Measurements from ENCODE around the gene PDE10A.
"Not testable (repeated sequence)": the region's sequence is repeated elsewhere in the genome, so short reads cannot be mapped to it uniquely, and the experiment has no call there.

PDE10A gene

DNA sequence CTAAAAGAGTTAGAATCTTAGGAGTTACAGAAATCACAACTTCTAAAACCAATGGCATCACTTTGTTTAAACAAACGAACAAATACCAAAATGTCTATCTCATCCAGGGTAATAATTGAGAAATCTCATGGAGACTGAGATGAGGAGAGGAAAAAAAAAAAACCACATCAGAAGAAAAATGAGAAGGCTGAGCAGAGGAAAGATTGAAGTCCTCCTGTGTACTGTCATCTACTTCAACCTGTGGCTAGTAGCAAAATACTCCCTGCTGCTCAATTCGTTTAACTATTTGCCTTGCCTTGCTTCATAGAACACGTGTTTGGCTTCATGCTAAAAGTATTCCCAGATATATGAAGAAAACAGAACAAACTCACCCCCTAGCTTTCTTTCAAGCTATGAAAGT is 143.7 kb downstream of the PDE10A start:
- DNase-seq: no peak

DNA sequence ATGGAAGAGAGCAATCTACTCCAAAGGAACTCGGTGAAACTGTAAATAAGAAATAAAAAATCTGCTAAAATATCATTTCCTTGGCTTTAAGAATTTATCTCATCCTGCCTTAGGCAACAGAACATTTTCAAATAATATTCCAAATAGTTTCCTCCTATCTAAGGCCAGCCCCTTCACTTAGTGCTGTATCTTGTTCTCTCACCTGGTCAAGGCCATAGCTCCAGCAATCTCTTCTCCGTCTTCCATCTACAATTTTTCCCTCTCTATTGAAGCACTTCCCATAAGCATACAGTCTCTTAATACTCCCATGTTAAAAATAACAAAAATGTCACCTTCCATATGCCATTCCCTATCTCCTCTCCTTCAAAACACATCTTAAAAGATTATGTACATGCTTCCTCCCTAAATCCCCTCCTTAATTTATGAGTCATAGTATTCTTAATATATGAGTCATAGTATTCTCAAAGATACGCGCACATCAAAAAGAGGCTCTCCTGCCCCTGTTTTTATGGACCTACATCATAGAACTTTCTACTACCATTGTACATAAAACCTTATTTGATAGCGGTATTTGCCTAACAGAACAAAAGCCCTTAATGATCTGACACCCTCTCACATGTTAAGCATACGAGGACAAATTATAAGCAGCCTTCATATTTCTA is 146.9 kb downstream of the PDE10A start:
- DNase-seq: no peak

DNA sequence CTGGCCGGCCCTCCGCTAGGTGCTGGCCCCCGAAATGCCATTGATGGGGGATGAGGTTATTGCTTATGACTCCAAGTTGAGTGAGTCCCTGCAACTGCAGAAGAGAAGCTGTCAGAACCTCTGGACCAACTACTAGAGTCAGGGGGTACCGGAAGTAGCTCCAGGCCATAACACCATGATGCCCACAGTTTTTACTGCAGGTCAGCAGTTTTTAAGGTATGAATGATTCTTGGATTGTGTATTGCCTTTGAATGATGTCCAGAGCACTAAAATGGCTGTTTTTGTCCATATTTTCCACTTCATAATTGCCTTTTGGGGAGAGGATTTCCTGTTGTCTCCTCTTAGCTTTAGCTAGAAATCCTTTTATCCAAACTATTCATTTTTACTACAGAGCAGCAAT is 148.4 kb downstream of the PDE10A start:
- DNase-seq: no peak

DNA sequence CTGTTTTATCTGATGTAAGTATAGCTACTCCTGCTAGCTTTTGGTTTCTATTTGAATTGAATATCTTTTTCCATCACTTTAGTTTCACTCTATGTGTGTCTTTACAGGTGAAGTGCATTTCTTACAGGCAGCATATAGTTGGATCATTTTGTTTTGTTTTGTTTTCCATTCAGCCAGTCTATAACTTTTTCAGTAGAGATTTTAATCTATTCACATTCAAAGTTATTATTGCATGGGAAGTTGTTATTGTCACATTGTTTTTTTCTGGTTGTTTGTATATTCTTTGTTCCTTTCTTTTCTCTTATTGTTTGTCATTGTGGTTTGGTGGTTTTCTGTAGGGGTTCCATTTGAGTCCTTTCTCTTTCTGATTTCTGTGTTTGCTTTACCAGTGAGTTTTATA is 151.2 kb downstream of the PDE10A start:
- no peak for DNase-seq

DNA sequence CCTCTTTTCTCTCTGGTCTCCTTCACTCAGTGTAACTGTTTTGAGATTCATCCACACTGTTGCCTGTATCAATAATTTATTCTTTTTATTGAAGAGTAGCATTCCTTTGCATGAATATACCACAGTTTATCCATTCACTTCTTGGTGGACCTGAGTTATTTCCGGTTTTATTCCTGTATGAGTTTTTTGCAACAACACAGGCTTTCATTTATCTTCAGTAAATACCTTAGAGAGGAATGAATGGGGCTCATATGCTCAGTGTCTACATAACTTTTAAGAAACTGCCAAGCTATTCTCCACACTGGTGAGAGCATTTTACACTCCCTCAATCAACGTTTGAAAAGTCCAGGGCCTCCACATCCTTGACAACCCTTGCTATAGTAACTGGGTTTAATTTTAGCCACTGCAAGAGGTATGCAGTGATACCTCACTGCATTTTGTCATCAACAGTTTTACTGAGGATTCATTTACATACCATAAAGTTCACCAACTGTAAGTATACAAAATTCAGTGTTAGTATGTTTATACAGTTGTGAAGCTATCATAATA is 154.6 kb downstream of the PDE10A start:
- no peak for DNase-seq

DNA sequence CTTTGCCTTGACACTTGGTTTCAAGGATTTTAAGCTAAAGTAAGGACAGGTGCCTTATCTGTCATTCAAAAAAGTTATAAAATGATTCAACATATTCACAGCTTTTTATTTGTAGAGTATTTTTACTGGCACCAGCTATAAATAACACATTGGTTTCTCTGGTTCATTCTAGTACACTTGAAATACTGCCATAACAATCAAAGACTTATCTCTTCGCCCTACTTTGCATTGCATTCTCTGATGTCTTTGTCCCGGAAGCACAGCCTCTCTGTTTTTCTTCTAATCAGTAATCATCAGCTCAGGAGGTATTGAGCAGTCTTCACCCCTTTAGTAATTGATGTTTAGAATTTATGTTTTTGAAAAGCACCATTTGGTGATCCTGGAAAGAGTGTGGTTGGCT is 156.4 kb downstream of the PDE10A start:
- DNase-seq: no peak

DNA sequence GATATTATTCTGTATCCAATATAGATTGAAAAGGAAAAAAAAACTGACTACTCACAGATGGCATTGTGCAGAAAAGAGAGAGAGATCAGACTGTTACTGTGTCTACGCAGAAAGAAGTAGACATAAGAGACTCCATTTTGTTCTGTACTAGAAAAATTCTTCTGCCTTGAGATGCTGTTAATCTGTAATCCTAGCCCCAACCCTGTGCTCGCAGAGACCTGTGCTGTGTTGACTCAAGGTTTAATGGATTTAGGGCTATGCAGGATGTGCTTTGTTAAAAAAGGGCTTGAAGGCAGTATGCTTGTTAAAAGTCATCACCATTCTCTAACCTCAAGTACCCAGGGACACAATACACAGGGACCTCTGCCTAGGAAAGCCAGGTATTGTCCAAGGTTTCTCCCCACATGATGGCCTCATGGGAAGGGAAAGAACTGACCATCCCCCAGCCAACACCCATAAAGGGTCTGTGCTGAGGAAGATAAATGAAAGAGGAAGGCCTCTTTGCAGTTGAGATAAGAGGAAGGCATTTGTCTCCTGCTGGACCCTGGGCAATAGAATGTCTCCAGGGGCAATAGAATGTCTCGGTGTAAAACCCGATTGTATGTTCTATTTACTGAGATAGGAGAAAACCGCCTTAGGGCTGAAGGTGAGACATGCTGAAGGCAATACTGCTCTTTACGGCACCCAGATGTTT is 162.7 kb downstream of the PDE10A start:
- not testable (repeated sequence) for DNase-seq

DNA sequence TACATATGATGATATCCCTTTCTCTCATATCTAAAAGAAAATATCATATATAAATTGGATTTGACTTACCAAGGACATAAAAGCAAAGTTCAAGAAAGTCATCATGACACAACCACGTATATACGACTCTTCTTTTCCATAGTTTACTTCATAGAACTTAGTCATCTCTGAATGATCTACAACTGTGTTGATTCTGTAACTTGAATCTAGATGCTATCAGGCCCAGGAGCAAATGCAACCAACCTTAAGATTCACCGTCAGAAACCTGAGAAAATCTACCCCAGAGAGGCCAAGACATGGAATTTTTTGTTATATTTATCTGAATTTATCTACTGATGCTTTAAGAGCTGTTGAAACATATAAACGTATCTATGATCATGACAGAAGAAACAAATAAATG is 165.6 kb downstream of the PDE10A start:
- DNase-seq: no peak

DNA sequence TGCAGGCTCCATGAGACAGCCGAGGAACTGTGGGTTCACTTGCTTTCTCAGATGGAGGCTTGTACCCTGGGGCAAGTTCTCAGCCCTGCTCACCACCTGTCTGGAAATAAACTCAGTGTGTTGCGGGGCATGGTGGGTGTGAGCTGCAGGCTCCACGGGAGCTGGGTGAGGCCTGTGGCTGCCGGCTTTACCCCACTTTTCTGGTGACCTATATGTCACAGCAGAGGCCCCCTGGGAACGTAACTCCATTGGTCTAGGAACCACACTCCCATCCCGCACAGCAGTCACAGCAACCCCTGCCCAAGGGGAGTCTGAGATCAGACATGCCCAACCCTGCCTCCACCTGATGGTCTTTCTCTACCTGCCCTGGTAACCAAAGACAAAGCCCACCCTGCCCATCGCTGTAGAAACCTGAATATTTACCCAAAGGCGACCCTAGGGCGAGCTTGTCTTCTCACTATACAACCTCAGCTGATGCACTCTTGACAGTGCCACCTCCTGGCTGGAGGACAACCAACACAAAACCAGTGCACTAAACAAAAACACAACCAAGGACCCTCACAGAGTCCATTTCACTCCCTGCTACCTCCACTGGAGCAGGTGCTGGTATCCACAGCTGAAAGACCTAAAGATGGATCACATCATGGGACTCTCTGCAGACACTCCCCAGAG is 174.3 kb downstream of the PDE10A start:
- DNase-seq: no peak

DNA sequence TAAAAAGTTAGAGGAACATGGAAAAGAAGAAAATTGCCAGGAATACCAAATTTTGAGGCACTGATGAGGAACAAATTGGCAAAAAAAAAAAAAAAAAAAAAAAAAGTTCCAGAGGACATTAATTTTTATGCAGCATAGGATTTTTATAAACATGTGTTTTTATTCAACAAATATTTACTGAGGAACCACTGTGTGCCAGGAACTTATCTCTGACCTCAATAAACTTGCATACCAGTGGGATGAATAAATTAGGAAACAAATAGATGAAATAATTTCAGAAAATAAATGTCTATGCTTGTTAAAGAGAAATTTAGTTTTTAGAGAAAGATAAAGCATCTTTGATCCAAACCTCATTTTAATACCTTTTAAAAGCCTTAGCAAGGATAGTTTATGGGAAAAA is 175.1 kb downstream of the PDE10A start:
- no peak for DNase-seq

DNA sequence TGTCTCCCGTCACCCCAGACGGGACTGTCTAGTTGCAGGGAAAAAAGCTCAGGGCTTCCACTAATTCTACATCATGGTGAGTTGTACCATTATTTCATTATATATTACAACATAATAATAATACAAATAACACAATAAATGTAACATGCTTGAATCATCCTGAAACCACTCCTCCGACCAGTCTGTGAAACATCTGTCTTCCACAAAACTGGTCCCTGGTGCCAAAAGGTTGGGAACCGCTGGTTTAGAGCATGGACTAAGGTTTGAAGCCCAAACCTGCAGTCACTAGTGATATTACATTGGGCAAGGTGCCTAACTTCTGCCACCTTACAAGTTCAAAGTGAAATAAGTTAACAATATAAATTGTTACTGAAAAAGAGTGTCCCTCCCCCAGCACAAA is 175.7 kb downstream of the PDE10A start:
- DNase-seq: no peak

DNA sequence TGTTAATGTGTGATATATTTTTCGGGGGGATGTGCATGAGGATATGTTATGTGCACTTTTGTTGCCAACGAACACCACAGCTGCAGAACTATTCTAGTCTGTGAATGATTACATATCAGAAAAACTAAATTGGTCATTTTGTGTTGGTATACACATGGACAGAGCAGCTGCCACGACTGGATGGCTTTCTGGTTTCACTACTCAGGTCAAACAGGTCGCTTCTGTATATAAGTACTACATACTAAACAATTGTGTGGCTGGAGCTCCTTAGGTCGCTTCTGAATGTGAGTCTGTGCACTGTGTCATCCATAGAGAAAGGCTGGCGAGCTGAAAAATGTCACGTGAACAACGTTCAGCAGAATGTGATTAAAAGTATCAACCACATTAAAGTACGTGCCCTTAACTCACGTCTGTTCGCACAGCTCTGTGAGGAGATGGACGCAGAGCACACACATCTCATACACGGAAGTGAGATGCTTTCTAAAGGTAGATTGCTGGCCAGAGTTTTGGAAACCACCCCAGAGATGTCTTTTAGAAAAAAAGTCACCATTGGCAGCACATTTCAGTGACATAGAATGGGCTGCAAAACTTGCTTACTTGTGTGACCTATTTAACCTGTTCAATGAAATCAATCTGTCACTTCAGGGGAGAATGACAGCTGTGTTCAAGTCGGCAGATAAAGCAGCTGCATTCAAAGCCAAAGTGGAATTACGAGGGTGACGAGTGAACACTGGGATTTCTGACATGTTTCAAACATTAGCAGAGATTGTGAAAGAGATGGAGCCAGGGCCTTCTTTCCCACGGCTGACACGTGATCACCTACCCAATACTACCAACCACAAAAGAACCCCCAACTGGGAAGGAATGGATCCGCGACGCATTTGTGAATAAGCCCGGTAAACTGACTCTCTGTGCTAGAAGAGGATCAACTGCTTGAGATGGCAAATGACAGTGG is 176.6 kb downstream of the PDE10A start:
- DNase-seq: no peak

DNA sequence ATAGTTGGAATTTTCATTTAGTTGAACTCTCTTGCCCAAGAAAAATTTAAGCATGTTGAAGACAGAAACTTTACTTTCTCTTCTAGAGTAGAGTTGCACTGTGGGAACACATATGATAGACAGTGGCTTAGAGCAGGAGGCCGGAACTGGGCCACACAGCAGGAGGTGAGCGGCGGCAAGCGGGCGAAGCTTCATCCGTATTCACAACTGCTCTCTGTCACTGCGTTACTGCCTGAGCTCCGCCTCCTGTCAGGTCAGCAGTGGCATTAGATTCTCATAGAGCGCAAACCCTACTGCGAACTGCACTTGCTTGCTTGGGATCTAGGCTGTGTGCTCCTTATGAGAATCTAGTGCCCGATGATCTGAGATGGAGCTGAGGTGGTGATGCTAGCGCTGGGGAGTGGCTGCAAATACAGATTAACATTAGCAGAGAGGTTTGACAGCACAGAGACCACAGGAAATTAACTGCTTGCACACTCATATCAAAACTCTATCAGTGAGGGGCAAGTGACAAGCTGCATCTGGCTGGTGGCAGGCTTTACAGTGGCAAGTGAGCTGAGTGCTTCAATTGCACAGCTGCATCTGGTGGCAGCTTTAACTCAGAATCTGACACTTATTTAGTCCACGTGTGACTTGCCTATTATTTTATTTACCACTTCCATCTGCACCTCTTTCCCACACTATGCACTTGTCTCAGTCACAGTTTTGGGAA is 178.7 kb downstream of the PDE10A start:
- DNase-seq: no peak

DNA sequence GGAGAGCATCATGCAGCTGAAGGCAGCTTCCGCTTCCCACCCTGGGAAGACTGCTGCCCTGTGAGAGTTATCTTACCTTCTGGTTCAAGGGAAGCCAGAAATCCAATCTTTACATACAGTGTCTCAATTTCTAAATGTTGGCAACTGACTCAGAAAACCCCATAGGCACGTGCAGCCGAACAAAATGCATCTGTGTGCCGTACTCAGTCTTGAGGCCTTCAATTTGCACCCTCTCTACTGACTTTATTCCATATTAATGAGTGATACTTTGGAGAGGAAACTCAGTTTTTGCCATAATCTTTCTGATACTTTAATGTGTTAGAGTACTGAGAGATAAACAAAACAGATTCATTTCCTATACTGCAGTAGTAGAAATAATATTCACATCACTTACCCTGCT is 181.1 kb downstream of the PDE10A start:
- no peak for DNase-seq

DNA sequence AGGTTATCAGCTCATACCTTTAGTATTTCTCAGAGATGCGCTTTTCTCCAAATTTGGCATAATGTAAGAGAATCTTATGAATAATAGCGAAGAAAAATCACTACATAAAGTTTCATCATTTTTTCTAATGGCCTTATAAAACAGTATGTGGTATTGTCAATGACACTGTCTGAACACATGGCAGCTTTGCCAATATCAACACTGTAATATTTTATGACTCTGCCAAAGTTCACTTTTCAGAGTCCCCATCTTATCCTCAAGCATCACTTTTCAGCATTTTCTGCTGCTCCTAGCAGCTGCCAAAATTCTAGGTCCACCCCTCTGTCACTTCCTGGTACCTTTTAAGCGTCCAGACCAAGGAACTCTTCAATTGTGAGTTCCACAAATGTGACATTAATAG is 182.1 kb downstream of the PDE10A start:
- no peak for DNase-seq

DNA sequence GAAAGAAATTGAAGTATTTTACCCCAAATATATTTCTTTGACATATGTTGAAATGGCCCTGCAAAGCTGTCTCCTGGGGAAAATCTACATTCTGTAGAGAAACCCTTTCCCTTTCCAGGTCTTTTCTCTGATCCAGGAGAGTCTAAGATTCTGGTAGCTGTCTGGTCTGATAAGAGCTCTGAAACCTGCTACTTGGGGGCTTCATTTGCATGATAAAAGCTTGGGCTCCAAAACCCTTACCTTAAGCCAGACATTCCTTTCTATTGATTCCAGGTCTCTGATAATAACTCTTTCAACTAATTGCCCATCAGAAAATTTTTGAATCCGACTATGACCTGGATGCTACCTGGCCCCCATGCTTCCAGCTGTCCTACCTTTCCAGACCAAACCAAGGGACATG is 184.5 kb downstream of the PDE10A start:
- no peak for DNase-seq

DNA sequence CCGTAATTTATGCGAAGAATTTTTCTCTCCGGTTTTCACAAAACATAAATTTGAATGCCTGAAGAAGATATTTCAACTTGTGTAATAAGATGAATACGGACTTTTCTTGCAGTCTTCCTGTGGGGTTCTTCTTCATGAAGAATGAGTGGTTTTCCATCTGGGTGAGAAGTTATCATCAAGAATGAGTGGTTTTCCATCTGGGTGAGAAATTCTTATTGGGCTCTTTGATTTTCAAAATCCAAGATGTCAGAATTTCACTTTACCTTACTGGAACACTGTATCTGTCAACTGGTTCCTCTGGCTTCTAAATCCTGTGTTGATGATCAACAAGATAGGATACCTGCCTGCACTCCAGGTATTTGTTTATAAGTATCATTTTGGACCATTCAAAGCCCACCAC is 193.6 kb downstream of the PDE10A start:
- no peak for DNase-seq

DNA sequence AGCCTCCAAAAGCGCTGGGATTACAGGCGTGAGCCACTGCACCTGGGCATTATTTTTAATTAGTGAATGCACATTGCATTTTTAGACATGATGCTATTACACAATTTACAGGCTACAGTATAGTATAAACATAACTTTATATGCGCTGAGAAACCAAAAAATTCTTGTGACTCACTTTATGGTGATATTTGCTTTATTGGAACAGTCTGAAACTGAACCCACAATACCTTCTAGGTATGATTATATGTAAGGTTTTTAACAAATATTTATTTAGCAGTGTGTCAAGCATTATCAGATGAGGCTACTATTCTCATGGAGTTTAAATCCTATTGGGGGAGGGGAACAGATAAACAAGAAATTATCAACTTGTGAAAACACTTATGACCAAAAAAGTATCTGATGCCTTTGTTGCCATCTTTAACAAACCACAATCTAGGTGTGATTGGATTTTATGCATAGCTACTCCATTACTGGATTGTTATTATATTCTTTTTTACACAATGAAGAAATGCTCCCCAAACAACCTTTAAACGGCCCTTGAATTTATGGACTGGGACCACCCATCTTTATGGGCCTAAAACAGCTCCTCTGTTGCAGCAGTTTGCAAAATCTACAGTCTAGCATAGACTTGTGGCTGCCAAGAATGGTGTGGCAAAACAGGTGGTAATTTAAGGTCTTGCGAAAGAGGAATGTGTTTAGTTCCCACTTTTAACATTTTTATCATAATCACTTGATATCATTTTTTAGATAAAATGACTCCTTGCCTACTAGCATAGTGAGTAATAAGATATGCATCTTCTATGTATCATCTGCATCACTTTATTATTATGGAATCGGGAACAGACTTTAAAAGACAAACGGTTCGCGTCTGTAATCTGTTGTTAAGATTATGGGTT is 194.5 kb downstream of the PDE10A start:
- DNase-seq: no peak

DNA sequence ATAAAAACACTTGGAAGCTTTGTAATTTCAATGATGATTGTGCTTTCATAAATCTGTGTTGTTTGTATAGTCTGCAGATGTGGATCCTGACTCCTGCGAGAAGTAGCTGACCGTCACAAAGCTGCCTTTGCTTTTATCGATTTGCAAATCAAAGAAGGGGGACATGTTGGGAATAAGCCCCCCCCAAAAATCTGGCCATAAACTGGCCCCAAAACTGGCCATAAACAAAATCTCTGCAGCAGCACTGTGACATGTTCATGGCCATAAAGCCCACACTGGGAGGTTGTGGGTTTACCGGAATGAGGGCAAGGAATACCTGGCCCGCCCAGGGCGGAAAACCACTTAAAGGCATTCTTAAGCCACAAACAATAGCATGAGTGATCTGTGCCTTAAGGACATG is 199.5 kb downstream of the PDE10A start:
- not testable (repeated sequence) for DNase-seq

DNA sequence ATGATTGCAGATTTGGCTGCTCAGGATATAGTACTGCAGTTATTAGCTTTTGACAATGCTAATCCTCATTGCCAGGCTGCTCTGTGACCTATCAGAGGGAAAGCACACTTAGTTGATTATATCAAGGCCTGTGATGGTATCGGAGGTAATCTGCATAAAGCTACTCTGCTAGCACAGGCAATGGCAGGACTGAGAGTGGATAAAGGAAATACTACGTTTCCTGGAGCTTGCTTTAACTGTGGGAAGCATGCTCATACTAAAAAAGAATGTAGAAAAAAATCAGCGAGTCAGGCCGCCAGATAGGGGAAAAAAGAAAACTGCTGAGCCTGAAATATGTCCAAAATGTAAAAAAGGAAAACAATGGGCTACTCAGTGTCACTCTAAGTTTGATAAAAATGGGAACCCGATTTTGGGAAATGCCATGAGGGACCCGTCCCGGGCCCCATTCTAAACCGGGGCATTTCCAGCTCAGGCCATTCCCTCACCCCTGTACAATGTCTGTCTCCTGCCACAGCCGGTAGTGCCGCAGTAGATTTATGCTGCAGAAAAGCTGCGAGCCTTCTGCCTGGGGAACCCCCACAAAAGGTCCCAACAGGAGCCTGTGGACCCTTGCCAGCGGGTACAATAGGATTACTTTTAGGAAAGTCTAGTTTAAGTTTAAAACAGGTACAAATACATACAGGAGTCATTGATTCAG is 203.3 kb downstream of the PDE10A start:
- DNase-seq: not testable (repeated sequence)

DNA sequence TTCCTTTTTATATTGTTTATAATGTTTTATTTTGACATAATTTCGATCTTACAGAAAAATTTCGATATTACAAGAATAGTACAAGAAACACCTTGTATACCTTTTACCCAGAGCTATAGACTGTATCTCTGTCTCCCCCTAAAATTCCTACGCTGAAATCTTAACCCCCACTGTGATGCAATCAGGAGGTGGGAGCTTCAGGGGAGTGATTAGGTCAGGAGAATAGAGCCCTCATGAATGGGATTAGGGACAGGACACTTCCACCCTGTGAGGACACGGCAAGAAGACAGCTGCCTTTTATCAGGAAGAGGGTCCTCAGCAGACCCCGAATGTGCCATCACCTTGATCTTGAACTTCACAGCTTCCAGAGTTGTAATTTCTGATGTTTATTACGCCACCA is 204.9 kb downstream of the PDE10A start:
- DNase-seq: no peak

Data from NCI-H524 treated with DMSO at 0.1 percent for 48 hours (cell line).